PFSK-1 (cell line): Measurements from ENCODE around the gene ERICH6B.

Experiments used
- POLR2AphosphoS5 ChIP-seq: IDR thresholded peaks from 2 replicates; pipeline ENCODE4 v1.6.1; 2012; ENCODE audit warnings: low read depth, mild to moderate bottlenecking, control low read depth, low read length, moderate library complexity
- SIN3A ChIP-seq: IDR thresholded peaks from 2 replicates; pipeline ENCODE4 v1.6.1; 2012; ENCODE audit warnings: mild to moderate bottlenecking, low read length, moderate library complexity, borderline replicate concordance; ENCODE audit not compliant: insufficient read depth

DNA sequence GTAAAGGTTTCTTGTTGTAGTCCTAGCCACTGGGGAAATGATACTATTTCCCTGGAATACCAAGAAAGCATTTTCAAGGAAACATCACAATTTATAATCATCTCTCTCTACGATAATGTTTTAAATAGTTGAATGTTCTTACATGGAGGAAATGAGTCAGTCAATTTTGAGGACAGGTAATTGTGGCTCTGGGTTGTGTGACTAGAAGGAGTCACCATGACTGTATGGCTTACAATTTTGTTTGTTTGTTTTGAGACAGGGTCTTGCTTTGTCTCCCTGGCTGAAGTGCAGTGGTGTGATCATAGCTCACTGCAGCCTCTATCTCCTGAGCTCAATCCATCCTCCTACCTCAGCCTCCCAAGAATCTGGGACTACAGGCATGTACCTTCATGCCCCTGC is 103.4 kb downstream of the ERICH6B start:
- TF ChIP-seq POLR2AphosphoS5 (no peak), SIN3A (no peak)
